HG03045 (cell line): ENCODE measurements around the gene PLCE1.

ENCODE experiments used
- ATAC-seq: cut with Tn5 transposase; IDR thresholded peaks from one replicate; pipeline ENCODE4 v1.9.1; 2021; ENCODE audit warnings: mild to moderate bottlenecking, moderate library complexity; ENCODE audit not compliant: unreplicated experiment

The PLCE1 gene

GRCh38 chr10:94016727-94017714, 23.3 kb downstream of the PLCE1 start:
- ATAC-seq = no peak

DNA sequence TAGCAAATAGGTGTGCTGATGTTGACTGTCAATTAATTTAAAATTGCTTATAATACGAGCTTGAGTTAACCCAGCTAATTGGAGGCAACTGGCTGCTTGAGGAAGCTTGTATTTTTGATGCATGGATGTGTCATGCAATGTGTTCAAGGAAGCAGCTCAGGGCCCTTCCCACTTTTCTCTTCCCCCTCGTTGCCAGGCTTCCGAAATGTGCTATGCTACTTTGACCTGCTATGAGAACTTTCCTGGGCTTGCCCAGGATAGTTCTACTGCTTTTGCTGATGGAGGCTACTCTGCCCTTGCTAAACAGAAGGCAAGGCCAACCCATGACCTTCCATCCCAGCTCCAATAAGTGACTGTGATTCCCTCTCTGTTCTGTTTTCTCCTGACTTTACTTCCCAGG, 24.4 kb downstream of the PLCE1 start:
- ATAC-seq = no peak

DNA sequence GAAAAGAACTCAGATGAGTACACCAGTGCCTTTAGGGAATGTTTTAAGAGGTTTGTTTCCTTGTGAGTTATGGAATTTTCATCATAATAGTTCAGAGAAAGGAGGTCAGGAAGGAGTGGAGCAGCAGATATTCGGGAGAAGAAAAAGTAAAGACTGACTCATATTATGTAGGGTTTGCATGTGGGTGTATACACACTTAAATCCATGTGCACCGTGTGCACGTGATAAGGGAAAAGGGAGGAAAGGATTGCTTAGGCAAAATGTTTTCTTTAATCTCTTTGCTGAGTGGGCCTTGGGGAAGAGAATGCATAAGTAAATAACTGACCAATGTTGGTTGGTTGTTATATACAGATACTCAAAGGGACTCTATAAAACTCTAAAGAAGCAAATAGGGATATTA, 30.2 kb downstream of the PLCE1 start:
- no peak for ATAC-seq

GRCh38 chr10:94024407-94024806, 30.7 kb downstream of the PLCE1 start:
- ATAC-seq = no peak

GRCh38 chr10:94025806-94026205, 32.1 kb downstream of the PLCE1 start:
- ATAC-seq = no peak

- no peak for ATAC-seq
These were observed 33.5 kb downstream of the PLCE1 start for GRCh38 chr10:94027197-94027596.

DNA sequence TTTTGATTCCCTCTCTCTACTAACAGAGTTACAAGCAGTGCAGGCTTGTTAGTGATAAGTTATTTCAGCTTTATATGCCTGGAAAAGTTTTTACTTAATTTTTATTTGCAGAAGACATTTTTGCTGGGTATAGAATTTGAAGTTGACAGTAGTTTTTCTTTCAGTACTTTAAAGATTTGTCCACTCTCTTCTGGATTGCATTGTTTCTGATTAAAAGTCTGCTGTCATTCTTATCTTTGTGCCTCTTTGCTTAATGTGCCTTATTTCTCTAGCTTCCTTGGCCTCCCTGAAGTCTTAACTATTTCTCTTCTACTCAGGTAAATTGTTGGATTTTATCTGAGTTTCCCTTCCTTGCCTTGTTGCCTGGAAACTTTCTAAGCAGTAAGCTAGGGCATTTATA, 36.2 kb downstream of the PLCE1 start:
- no peak for ATAC-seq

- no peak for ATAC-seq
These were observed 42.4 kb downstream of the PLCE1 start for GRCh38 chr10:94035982-94036765.

DNA sequence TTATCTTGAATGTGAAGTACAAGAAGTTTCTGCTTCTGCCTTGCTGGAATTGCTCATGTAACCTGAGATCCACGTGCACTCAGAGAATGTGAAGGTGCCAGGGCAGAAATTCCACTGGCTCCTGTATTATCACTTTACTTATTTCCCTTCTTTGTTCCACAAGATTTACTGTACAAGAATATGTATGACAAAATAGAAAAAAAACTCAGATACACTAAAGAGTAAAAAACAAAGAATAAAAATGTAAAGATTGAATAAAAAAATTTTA, 43.0 kb downstream of the PLCE1 start:
- ATAC-seq = no peak

DNA sequence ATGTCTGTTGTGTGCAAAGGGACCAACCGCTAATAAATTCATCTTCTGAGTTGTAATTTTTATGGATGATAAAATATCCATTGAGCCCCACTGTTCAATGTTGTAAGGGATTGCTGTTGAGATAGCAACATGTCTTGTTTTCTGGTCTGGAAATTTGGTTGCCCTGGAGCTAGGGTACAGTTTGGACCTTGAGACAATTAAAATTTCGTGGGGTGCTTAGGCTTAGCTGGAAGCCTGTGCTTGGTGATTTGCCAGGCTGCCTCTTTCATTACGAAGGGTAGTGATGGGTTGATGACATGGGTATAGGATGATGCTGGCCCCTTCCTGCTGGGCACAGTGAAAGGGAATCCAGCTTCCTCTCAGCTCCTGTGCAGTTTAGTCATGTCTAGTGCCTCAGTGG, 43.6 kb downstream of the PLCE1 start:
- no peak for ATAC-seq

DNA sequence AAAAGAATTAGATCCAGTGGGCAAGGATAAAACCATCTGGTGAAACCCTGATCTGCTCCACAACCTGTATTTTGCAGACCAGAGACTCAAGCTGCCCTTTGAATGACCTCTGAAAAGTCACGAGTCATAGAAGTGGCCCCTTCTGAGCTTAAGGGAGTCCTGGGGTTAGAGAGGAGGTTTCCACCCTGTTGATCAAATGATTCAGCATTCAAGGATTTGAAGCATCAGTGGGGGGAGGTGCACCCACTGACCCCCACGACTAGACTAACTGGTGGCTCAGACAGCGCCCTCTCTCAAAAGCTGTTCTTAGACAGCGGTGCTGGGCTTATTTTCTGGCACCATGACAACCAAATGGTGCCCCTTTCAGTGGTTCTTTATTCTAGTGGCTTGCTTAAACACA, 44.3 kb downstream of the PLCE1 start:
- no peak for ATAC-seq

DNA sequence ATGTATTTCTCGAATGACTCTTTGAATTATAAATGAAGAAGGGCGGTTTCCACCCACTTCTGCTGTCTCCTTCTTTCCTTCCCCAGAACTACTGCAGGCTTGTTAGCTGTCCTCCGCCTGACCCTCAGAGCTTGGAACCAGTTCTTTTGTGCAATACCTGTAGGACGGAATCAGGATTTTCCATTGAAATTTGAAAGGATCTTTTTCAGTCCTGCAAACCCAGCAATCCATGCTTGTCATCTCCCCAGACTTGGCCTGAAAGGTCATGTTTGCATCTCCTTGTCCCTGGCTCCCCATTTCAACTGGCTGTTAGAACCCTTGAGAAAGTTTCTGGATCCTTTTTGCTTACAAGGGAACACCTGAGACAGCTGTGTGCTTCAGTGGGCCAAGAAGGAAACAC, 47.5 kb downstream of the PLCE1 start:
- no peak for ATAC-seq

DNA sequence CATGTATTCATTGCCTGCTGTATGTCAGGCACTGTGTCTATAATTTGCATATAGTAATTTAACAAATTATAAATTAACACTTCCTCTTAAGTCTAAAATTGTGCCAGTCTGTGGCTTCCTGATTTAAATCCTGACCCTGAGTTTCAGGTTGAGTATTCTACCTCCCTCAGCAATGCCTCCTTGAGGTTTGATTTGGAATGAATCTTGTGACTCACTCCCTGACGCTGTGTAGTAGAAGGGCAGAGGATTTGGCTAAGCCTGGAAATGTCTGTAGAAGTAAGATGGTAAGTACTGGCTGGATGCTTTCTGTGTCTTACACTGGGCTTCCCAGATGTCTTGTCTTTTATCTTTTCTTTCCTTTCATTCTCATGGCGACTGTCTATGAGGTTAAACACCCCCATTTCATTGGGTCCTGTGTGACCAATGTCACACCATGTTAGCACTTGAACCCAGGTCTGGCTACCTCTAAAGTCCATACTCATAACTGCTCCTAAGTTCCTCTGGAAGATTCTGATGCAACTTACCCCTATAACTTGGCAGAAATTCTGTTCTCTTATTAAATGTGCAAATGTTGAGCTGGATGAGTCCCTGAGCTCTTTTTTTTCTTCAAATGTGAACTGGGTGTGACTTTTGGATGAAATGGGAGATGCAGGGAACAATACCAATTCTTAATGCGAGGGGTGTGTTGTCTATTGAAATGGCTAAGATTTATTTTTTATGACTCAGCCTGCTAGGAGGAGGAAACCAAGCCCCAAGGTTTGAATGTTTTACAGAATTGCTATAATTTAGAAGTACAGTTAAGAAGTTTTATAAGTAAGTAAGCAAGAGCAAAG, 48.5 kb downstream of the PLCE1 start:
- ATAC-seq = no peak

- no peak for ATAC-seq
These were observed 49.1 kb downstream of the PLCE1 start for GRCh38 chr10:94042834-94043175.
